ENCODE data around the gene FLNC. TPM values are rescaled to one million over a fixed set of nuclear protein-coding genes. Genes with fewer than 3 reads are reported as not detected.

FLNC gene
- total and polyA plus RNA-seq, 9 of the 15 experiments (the other 6 are each of a cell fraction or from before 2014, with no cell fraction given), result 0.90 to 155 (median 28.8) TPM

GRCh38 chr7:128830231-128831177 is at the start of gene FLNC (continued):
- TF ChIP-seq CBX2 (IDR thresholded peaks at IDR 0.05; ENCODE audit: insufficient read depth, low read length, poor library complexity, severe bottlenecking) (no peak), TEAD4 (IDR thresholded peaks at IDR 0.05; ENCODE audit: low read length) (no peak; the same call in 1 of the 2 replicates), TEAD4 (CRISPR knock-in tag; IDR thresholded peaks at IDR 0.05; ENCODE audit: borderline replicate concordance) (peak; percentile 40; the same call in 1 of the 2 replicates), ZNF274 (IDR thresholded peaks at IDR 0.05; ENCODE audit: borderline replicate concordance, low read depth, low read length) (no peak), RCOR1 (IDR thresholded peaks at IDR 0.05; ENCODE audit: borderline replicate concordance in 1 of 2, low read depth in 2 of 2, low read length in 2 of 2) (no peak), MAFG (tag; conservative IDR thresholded peaks at IDR 0.05) (no peak), HMGN3 (IDR thresholded peaks at IDR 0.05; ENCODE audit: borderline replicate concordance, extremely low read depth, insufficient read length, low read depth, low read length) (peak; percentile 54), L3MBTL2 (IDR thresholded peaks at IDR 0.05) (peak; percentile 83), BMI1 (IDR thresholded peaks at IDR 0.05; ENCODE audit: low read length) (no peak), MAZ (CRISPR knock-in tag; conservative IDR thresholded peaks at IDR 0.05 in 1 of 2, IDR thresholded peaks at IDR 0.05 in 1 of 2) (peak; percentile 69 to 72), GATAD2A (IDR thresholded peaks at IDR 0.05) (no peak; the same call in 1 of the 2 replicates), SMAD1 (IDR thresholded peaks at IDR 0.05; ENCODE audit: low read depth, low read length, partially characterized antibody) (no peak), THRAP3 (IDR thresholded peaks at IDR 0.05; ENCODE audit: borderline replicate concordance) (0 out of 2 replicates have a peak, but pooled peaks have one; percentile 26), TRIM24 (IDR thresholded peaks at IDR 0.05) (0 out of 4 replicates have a peak, but pooled peaks of 1 of the 2 experiments have one; percentile 32), NR4A1 (CRISPR knock-in tag; IDR thresholded peaks at IDR 0.05) (no peak), NR4A1 (tag; IDR thresholded peaks at IDR 0.05) (peak; percentile 80; the same call in 1 of the 2 replicates), ID3 (CRISPR knock-in tag; IDR thresholded peaks at IDR 0.05) (no peak), ID3 (tag; IDR thresholded peaks at IDR 0.05) (peak; percentile 41), ESRRA (IDR thresholded peaks at IDR 0.05; ENCODE audit: borderline replicate concordance, low read depth) (peak; percentile 37), ZKSCAN3 (CRISPR knock-in tag; IDR thresholded peaks at IDR 0.05) (no peak)
- TF ChIP-seq, protein P1, sequence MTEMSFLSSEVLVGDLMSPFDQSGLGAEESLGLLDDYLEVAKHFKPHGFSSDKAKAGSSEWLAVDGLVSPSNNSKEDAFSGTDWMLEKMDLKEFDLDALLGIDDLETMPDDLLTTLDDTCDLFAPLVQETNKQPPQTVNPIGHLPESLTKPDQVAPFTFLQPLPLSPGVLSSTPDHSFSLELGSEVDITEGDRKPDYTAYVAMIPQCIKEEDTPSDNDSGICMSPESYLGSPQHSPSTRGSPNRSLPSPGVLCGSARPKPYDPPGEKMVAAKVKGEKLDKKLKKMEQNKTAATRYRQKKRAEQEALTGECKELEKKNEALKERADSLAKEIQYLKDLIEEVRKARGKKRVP (CRISPR knock-in tag; IDR thresholded peaks at IDR 0.05), result no peak; the same call in 1 of the 2 replicates
- TF ChIP-seq, protein P2, sequence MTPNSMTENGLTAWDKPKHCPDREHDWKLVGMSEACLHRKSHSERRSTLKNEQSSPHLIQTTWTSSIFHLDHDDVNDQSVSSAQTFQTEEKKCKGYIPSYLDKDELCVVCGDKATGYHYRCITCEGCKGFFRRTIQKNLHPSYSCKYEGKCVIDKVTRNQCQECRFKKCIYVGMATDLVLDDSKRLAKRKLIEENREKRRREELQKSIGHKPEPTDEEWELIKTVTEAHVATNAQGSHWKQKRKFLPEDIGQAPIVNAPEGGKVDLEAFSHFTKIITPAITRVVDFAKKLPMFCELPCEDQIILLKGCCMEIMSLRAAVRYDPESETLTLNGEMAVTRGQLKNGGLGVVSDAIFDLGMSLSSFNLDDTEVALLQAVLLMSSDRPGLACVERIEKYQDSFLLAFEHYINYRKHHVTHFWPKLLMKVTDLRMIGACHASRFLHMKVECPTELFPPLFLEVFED (CRISPR knock-in tag; conservative IDR thresholded peaks at IDR 0.05), result no peak
- TF ChIP-seq, protein P3, sequence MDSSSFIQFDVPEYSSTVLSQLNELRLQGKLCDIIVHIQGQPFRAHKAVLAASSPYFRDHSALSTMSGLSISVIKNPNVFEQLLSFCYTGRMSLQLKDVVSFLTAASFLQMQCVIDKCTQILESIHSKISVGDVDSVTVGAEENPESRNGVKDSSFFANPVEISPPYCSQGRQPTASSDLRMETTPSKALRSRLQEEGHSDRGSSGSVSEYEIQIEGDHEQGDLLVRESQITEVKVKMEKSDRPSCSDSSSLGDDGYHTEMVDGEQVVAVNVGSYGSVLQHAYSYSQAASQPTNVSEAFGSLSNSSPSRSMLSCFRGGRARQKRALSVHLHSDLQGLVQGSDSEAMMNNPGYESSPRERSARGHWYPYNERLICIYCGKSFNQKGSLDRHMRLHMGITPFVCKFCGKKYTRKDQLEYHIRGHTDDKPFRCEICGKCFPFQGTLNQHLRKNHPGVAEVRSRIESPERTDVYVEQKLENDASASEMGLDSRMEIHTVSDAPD (CRISPR knock-in tag; IDR thresholded peaks at IDR 0.05), result no peak
